WTC11 (cell line): ENCODE measurements around the gene EFCAB13. TPM values are rescaled to one million over a fixed set of nuclear protein-coding genes. Genes with fewer than 3 reads are reported as not detected.

Experiments
- ATAC-seq: fragments of 200-7000 bp; cut with Tn5 transposase; 2 replicates; pipeline ENCODE4 v1.10.0; 2021; ENCODE audit warnings: mild to moderate bottlenecking, moderate library complexity
- CTCF ChIA-PET: fragments of 300-600 bp; sonication (Branson Sonifier 250); formaldehyde crosslinking; loops from one replicate; lab custom pipeline; 2021; ENCODE audit warnings: antibody characterized with exemption; lab: Charles Lee
- POLR2A ChIA-PET: fragments of 350-600 bp; sonication (Branson Sonifier 250); formaldehyde crosslinking; loops from one replicate; lab custom pipeline; 2021; ENCODE audit warnings: antibody characterized with exemption; lab: Charles Lee
- DNase-seq: peaks from one replicate; pipeline ENCODE4 v3.0.0; 2021; ENCODE audit warnings: low spot score
- H3K27ac Mint-ChIP-seq: 2 replicates; pipeline ENCODE4 v1.8.0; 2021; ENCODE audit warnings: mixed read lengths
- H3K27me3 Mint-ChIP-seq: 2 replicates; pipeline ENCODE4 v1.8.0; 2021; ENCODE audit warnings: low read depth, mild to moderate bottlenecking, moderate library complexity, mixed read lengths
- H3K36me3 Mint-ChIP-seq: 2 replicates; pipeline ENCODE4 v1.8.0; 2021; ENCODE audit warnings: mixed read lengths
- H3K4me1 Mint-ChIP-seq: 2 replicates; pipeline ENCODE4 v1.8.0; 2022; ENCODE audit warnings: mixed read lengths
- H3K4me3 Mint-ChIP-seq: 2 replicates; pipeline ENCODE4 v1.8.0; 2021; ENCODE audit warnings: mild to moderate bottlenecking, moderate library complexity, mixed read lengths
- H3K9me3 Mint-ChIP-seq: 2 replicates; pipeline ENCODE4 v1.8.0; 2021; ENCODE audit warnings: mixed read lengths
- ATF2 ChIP-seq: sonication (generic); formaldehyde crosslinking; IDR thresholded peaks from 2 replicates; pipeline ENCODE4 v1.8.1; 2022; ENCODE audit warnings: low read depth, missing genetic modification reagents, borderline replicate concordance
- CBFB ChIP-seq: sonication (generic); formaldehyde crosslinking; IDR thresholded peaks from 2 replicates; pipeline ENCODE4 v1.8.1; 2022; ENCODE audit warnings: mild to moderate bottlenecking, low read depth, missing genetic modification reagents
- CDX4 ChIP-seq: fragments of 250-450 bp; sonication (Bioruptor Pico); IDR thresholded peaks from 2 replicates; pipeline ENCODE4 v1.9.0; 2021; ENCODE audit warnings: moderate library complexity, mild to moderate bottlenecking, inconsistent platforms, borderline replicate concordance
- CREM ChIP-seq: sonication (generic); formaldehyde crosslinking; IDR thresholded peaks from 2 replicates; pipeline ENCODE4 v1.8.1; 2022; ENCODE audit warnings: mild to moderate bottlenecking, missing genetic modification reagents, moderate library complexity
- E2F1 ChIP-seq: sonication (generic); formaldehyde crosslinking; IDR thresholded peaks from 2 replicates; pipeline ENCODE4 v1.8.0; 2022; ENCODE audit warnings: mild to moderate bottlenecking, missing genetic modification reagents
- E2F5 ChIP-seq: sonication (generic); formaldehyde crosslinking; IDR thresholded peaks from 2 replicates; pipeline ENCODE4 v1.8.1; 2022; ENCODE audit warnings: mild to moderate bottlenecking, moderate library complexity, missing genetic modification reagents
- ELF4 ChIP-seq: sonication (generic); formaldehyde crosslinking; IDR thresholded peaks from 2 replicates; pipeline ENCODE4 v1.8.1; 2022; ENCODE audit warnings: low read depth, mild to moderate bottlenecking, moderate library complexity, missing genetic modification reagents
- ETV6 ChIP-seq: sonication (generic); formaldehyde crosslinking; IDR thresholded peaks from 2 replicates; pipeline ENCODE4 v1.8.1; 2022; ENCODE audit warnings: mild to moderate bottlenecking, missing genetic modification reagents
- FOXK1 ChIP-seq: sonication (generic); formaldehyde crosslinking; IDR thresholded peaks from 2 replicates; pipeline ENCODE4 v1.8.0; 2022; ENCODE audit warnings: mild to moderate bottlenecking, moderate library complexity, missing genetic modification reagents
- FOXP1 ChIP-seq: sonication (generic); formaldehyde crosslinking; IDR thresholded peaks from 2 replicates; pipeline ENCODE4 v1.8.0; 2022; ENCODE audit warnings: missing genetic modification reagents, mild to moderate bottlenecking, moderate library complexity, borderline replicate concordance
- GABPB1 ChIP-seq: sonication (generic); formaldehyde crosslinking; IDR thresholded peaks from 2 replicates; pipeline ENCODE4 v1.8.1; 2023; ENCODE audit warnings: mild to moderate bottlenecking, missing genetic modification reagents
- GRHL2 ChIP-seq: fragments of 250-450 bp; sonication (Bioruptor Pico); IDR thresholded peaks from 2 replicates; pipeline ENCODE4 v1.8.0; 2022; ENCODE audit warnings: mild to moderate bottlenecking, moderate library complexity; ENCODE audit not compliant: insufficient replicate concordance, severe bottlenecking
- GTF2I ChIP-seq: fragments of 250-450 bp; sonication (Bioruptor Pico); conservative IDR thresholded peaks from 2 replicates; pipeline ENCODE4 v1.4.0; 2021; ENCODE audit warnings: mild to moderate bottlenecking
- HMGA2 ChIP-seq: fragments of 250-450 bp; sonication (Bioruptor Pico); IDR thresholded peaks from 2 replicates; pipeline ENCODE4 v1.4.0; 2021; ENCODE audit warnings: mild to moderate bottlenecking, moderate library complexity
- KAT7 ChIP-seq: sonication (generic); formaldehyde crosslinking; IDR thresholded peaks from 2 replicates; pipeline ENCODE4 v1.8.1; 2023; ENCODE audit warnings: missing genetic modification reagents, mild to moderate bottlenecking, borderline replicate concordance
- MAX ChIP-seq: sonication (generic); formaldehyde crosslinking; IDR thresholded peaks from 2 replicates; pipeline ENCODE4 v1.8.0; 2022; ENCODE audit warnings: mild to moderate bottlenecking, missing genetic modification reagents
- MXD4 ChIP-seq: fragments of 250-450 bp; sonication (Bioruptor Pico); IDR thresholded peaks from 2 replicates; pipeline ENCODE4 v1.8.0; 2021; ENCODE audit warnings: mild to moderate bottlenecking, moderate library complexity, borderline replicate concordance
- MYBL2 ChIP-seq: sonication (generic); formaldehyde crosslinking; IDR thresholded peaks from 2 replicates; pipeline ENCODE4 v1.8.1; 2023; ENCODE audit warnings: mild to moderate bottlenecking, moderate library complexity, missing genetic modification reagents
- NFE2L1 ChIP-seq: sonication (generic); formaldehyde crosslinking; IDR thresholded peaks from 2 replicates; pipeline ENCODE4 v1.8.1; 2023; ENCODE audit warnings: missing genetic modification reagents
- NR2C2 ChIP-seq: sonication (generic); formaldehyde crosslinking; IDR thresholded peaks from 2 replicates; pipeline ENCODE4 v1.8.0; 2022; ENCODE audit warnings: mild to moderate bottlenecking, missing genetic modification reagents
- SMAD3 ChIP-seq: sonication (generic); formaldehyde crosslinking; IDR thresholded peaks from 2 replicates; pipeline ENCODE4 v1.8.0; 2022; ENCODE audit warnings: missing genetic modification reagents, mild to moderate bottlenecking, borderline replicate concordance
- SP1 ChIP-seq: sonication (generic); formaldehyde crosslinking; conservative IDR thresholded peaks from 2 replicates; pipeline ENCODE4 v1.8.1; 2022; ENCODE audit warnings: missing genetic modification reagents
- TCF7 ChIP-seq: sonication (generic); formaldehyde crosslinking; IDR thresholded peaks from 2 replicates; pipeline ENCODE4 v1.8.0; 2022; ENCODE audit warnings: mild to moderate bottlenecking, low read depth, missing genetic modification reagents, moderate library complexity
- TEAD4 ChIP-seq: sonication (generic); formaldehyde crosslinking; IDR thresholded peaks from 2 replicates; pipeline ENCODE4 v1.8.0; 2022; ENCODE audit warnings: mild to moderate bottlenecking, missing genetic modification reagents
- USF1 ChIP-seq: sonication (generic); formaldehyde crosslinking; IDR thresholded peaks from 2 replicates; pipeline ENCODE4 v1.8.0; 2022; ENCODE audit warnings: mild to moderate bottlenecking, missing genetic modification reagents
- USF2 ChIP-seq: sonication (generic); formaldehyde crosslinking; IDR thresholded peaks from 2 replicates; pipeline ENCODE4 v1.8.1; 2023; ENCODE audit warnings: mild to moderate bottlenecking, missing genetic modification reagents, moderate library complexity
- ZNF121 ChIP-seq: sonication (generic); formaldehyde crosslinking; IDR thresholded peaks from 2 replicates; pipeline ENCODE4 v1.8.0; 2023; ENCODE audit warnings: missing genetic modification reagents
- ZNF219 ChIP-seq: sonication (generic); formaldehyde crosslinking; IDR thresholded peaks from 2 replicates; pipeline ENCODE4 v1.8.0; 2023; ENCODE audit warnings: missing genetic modification reagents, mild to moderate bottlenecking, borderline replicate concordance
- ZNF416 ChIP-seq: fragments of 250-450 bp; sonication (Bioruptor Pico); IDR thresholded peaks from 2 replicates; pipeline ENCODE4 v1.9.0; 2021; ENCODE audit warnings: mild to moderate bottlenecking, inconsistent platforms
- ZNF423 ChIP-seq: fragments of 250-450 bp; sonication (Bioruptor Pico); IDR thresholded peaks from 2 replicates; pipeline ENCODE4 v2.1.2; 2022; ENCODE audit warnings: mild to moderate bottlenecking, moderate library complexity
- ZNF671 ChIP-seq: fragments of 250-450 bp; sonication (Bioruptor Pico); IDR thresholded peaks from 2 replicates; pipeline ENCODE4 v1.8.0; 2021; ENCODE audit warnings: mild to moderate bottlenecking
- total RNA-seq: library from RNA; stranded (reverse); gene quantifications from 3 replicates; pipeline ENCODE4 v1.2.3, GENCODE V29; 2021

EFCAB13 gene
- total RNA-seq, 1 experiment from 2014 or later, result 3.5 TPM

- ATAC-seq (no peak), DNase-seq (no peak)
- Mint-ChIP-seq H3K9me3 (peaks cover 4% of the 10 kb centered on the region; the same call in 1 of the 2 replicates), H3K27ac (no peak overlapping the region), H3K4me3 (no peak overlapping the region), H3K27me3 (peaks cover 8% of the 10 kb centered on the region), H3K4me1 (no peaks in the 10 kb centered on the region), H3K36me3 (no peaks in the 10 kb centered on the region)
- no peak for TF ChIP-seq NFE2L1
- TF ChIP-seq CBFB (CRISPR knock-in tag), result no peak
- TF ChIP-seq HMGA2, result no peak
- no peak for TF ChIP-seq TCF7
- TF ChIP-seq ZNF671 (CRISPR knock-in tag), result no peak
- no peak for TF ChIP-seq CDX4 (CRISPR knock-in tag)
- TF ChIP-seq ATF2 (CRISPR knock-in tag), result no peak
- TF ChIP-seq KAT7 (CRISPR knock-in tag), result no peak
- TF ChIP-seq ZNF423 (CRISPR knock-in tag), result no peak
- TF ChIP-seq FOXK1, result no peak
- no peak for TF ChIP-seq USF2
- TF ChIP-seq GRHL2, result no peak
- no peak for TF ChIP-seq FOXP1
- no peak for TF ChIP-seq TEAD4
- no peak for TF ChIP-seq SP1 (CRISPR knock-in tag)
- TF ChIP-seq E2F1 (CRISPR knock-in tag), result no peak
- no peak for TF ChIP-seq ETV6 (CRISPR knock-in tag)
- TF ChIP-seq SMAD3, result no peak
- TF ChIP-seq USF1 (CRISPR knock-in tag), result no peak
- no peak for TF ChIP-seq ZNF121 (CRISPR knock-in tag)
- POLR2A ChIA-PET, result no interaction called here
- CTCF ChIA-PET, result no interaction called here
Observed at GRCh38 chr17:47299239-47299910, 24.4 kb upstream of the EFCAB13 start.

GRCh38 chr17:47300718-47301117 lies 23.0 kb upstream of the EFCAB13 start:
- TF ChIP-seq GABPB1 (CRISPR knock-in tag) (no peak), USF2 (no peak), FOXP1 (no peak), GRHL2 (no peak), MYBL2 (CRISPR knock-in tag) (no peak), MAX (CRISPR knock-in tag) (no peak), ELF4 (no peak), GTF2I (CRISPR knock-in tag) (no peak), E2F5 (CRISPR knock-in tag) (no peak), ZNF219 (CRISPR knock-in tag) (no peak), ZNF121 (CRISPR knock-in tag) (no peak), TEAD4 (no peak), NR2C2 (CRISPR knock-in tag) (no peak), MXD4 (CRISPR knock-in tag) (no peak), CREM (no peak), ZNF416 (no peak)
- ChIA-PET POLR2A (no interaction called here), CTCF (interaction anchor here (1.3 kb wide), 1 partner anchor 12 kb away, joined by 3 read pairs; no protein-coding TSS in a partner anchor)
- H3K27me3 Mint-ChIP-seq, result peaks cover 4% of the 10 kb centered on the region; the same call in 1 of the 2 replicates
- no peaks in the 10 kb centered on the region for H3K36me3 Mint-ChIP-seq
- H3K4me3 Mint-ChIP-seq, result no peak overlapping the region
- DNase-seq, result no peak
- H3K4me1 Mint-ChIP-seq, result no peaks in the 10 kb centered on the region
- H3K27ac Mint-ChIP-seq, result no peak overlapping the region
- no peak for ATAC-seq
- peaks cover 4% of the 10 kb centered on the region; the same call in 1 of the 2 replicates for H3K9me3 Mint-ChIP-seq
